ENCODE data around the gene GNAL. TPM values are rescaled to one million over a fixed set of nuclear protein-coding genes. Genes with fewer than 3 reads are reported as not detected.

The GNAL gene
- total RNA-seq (2022; extraction: Qiagen RNA extraction; ENCODE audit: low read depth), result 5.3 to 7.7 TPM (median 5.4 TPM) in 5 replicates

GRCh38 chr18:11688972-11689668 lies at the start of gene GNAL:
Gene GNAL (plus strand): TSS chr18:11689264. CDS start chr18:11689564, 300 bp downstream.

GRCh38 chr18:11851146-11851805 lies 162.2 kb downstream of the GNAL start, which contains the start of gene CHMP1B:
Gene CHMP1B (plus strand): TSS chr18:11851413. CDS start chr18:11851512, 99 bp downstream.

GRCh38 chr18:11908182-11909060 lies 219.4 kb downstream of the GNAL start, which contains the start of gene MPPE1:
Gene MPPE1 (minus strand): TSS chr18:11908317. CDS start chr18:11897264, 11,053 bp downstream.

Other genes starting within 250 kb of the GNAL start
- not detected in 5 replicates for gene SLC35G4, start 79.7 kb upstream of the GNAL start, total RNA-seq (2022; extraction: Qiagen RNA extraction; ENCODE audit: low read depth)
- gene CHMP1B, start 162.1 kb downstream of the GNAL start, total RNA-seq (2022; extraction: Qiagen RNA extraction; ENCODE audit: low read depth), result 35.7 to 52.6 TPM (median 44.5 TPM) in 5 replicates
- 17.3 to 20.4 TPM (median 17.8 TPM) in 5 replicates for gene MPPE1, start 219.1 kb downstream of the GNAL start, total RNA-seq (2022; extraction: Qiagen RNA extraction; ENCODE audit: low read depth)

All from A549 treated with ZK216348 at 1 μM for 4 hours (cell line).